NCI-H2029 (cell line): ENCODE measurements around the gene SEMA6C.

Experiments
- DNase-seq: peaks from one replicate; lab custom pipeline; 2025; lab: John Stamatoyannopoulos, UW

The SEMA6C gene

GRCh38 chr1:151158326-151158725 is 11.9 kb upstream of the SEMA6C start:
- DNase-seq = no peak

GRCh38 chr1:151157067-151157531 is 10.7 kb upstream of the SEMA6C start:
- DNase-seq = no peak

- DNase-seq = no peak
These were observed 10.0 kb upstream of the SEMA6C start, which contains the start of gene TNFAIP8L2 for GRCh38 chr1:151156515-151156819. Gene TNFAIP8L2, plus strand, starts transcription at chr1:151156649. Its CDS starts 2,049 bp downstream, at chr1:151158698.

GRCh38 chr1:151147665-151148064 is 1.2 kb upstream of the SEMA6C start:
- DNase-seq = no peak

GRCh38 chr1:151147132-151147503 is 687 bp upstream of the SEMA6C start:
- DNase-seq = no peak

- no peak for DNase-seq
These were observed 389 bp downstream of the SEMA6C start for GRCh38 chr1:151146072-151146411.

GRCh38 chr1:151145304-151146071 is 943 bp downstream of the SEMA6C start:
- peak; percentile 9 for DNase-seq

GRCh38 chr1:151144474-151145303 is 1.7 kb downstream of the SEMA6C start:
- peak; percentile 12 for DNase-seq

GRCh38 chr1:151143986-151144385 is 2.4 kb downstream of the SEMA6C start:
- no peak for DNase-seq

GRCh38 chr1:151143057-151143435 is 3.4 kb downstream of the SEMA6C start:
- no peak for DNase-seq

- peak; percentile 30 for DNase-seq
These were observed 3.9 kb downstream of the SEMA6C start for GRCh38 chr1:151142411-151143056.

GRCh38 chr1:151137789-151138188 is 8.6 kb downstream of the SEMA6C start:
- DNase-seq = no peak

- no peak for DNase-seq
These were observed 10.7 kb downstream of the SEMA6C start for GRCh38 chr1:151135433-151136385.

- DNase-seq = no peak
These were observed 11.4 kb downstream of the SEMA6C start for GRCh38 chr1:151134991-151135390.

- DNase-seq = peak; percentile 34
These were observed 12.0 kb downstream of the SEMA6C start for GRCh38 chr1:151134396-151134795.

GRCh38 chr1:151133018-151133806 is 13.2 kb downstream of the SEMA6C start:
- DNase-seq = no peak

GRCh38 chr1:151132335-151133017 is 14.0 kb downstream of the SEMA6C start:
- no peak for DNase-seq

- no peak for DNase-seq
These were observed 14.6 kb downstream of the SEMA6C start for GRCh38 chr1:151131701-151132334.

- DNase-seq = peak; percentile 93
These were observed 15.3 kb downstream of the SEMA6C start for GRCh38 chr1:151130987-151131586.
